T-helper 17 cell (primary cell): Measurements from ENCODE around the gene GOLGA6A. TPM values are rescaled to one million over a fixed set of nuclear protein-coding genes. Genes with fewer than 3 reads are reported as not detected.

ENCODE experiments used
- ATAC-seq: fragments of 150-1000 bp; cut with Tn5 transposase; 2 replicates; pipeline ENCODE4 v1.10.0; 2021; ENCODE audit warnings: mild to moderate bottlenecking, moderate library complexity
- DNase-seq, 3 donors: peaks; one replicate each; pipeline versions ENCODE4 v3.0.0 to v3.0.0-alpha.2; 2020 to 2021
- H3K9me3 ChIP-seq: one replicate; pipeline ENCODE4 v1.7.0; 2013; ENCODE audit warnings: low read length, mild to moderate bottlenecking; ENCODE audit not compliant: control insufficient read depth, poor library complexity, severe bottlenecking
- H3K27ac Mint-ChIP-seq: one replicate; pipeline ENCODE4 v1.8.0; 2022; ENCODE audit warnings: mild to moderate bottlenecking, moderate library complexity, mixed read lengths
- H3K27me3 Mint-ChIP-seq: one replicate; pipeline ENCODE4 v1.8.0; 2022; ENCODE audit warnings: mixed read lengths
- H3K36me3 Mint-ChIP-seq: one replicate; pipeline ENCODE4 v1.8.0; 2022; ENCODE audit warnings: low read depth, mixed read lengths
- H3K4me1 Mint-ChIP-seq: one replicate; pipeline ENCODE4 v1.8.0; 2022; ENCODE audit warnings: mild to moderate bottlenecking, mixed read lengths
- H3K4me3 Mint-ChIP-seq: one replicate; pipeline ENCODE4 v1.8.0; 2022; ENCODE audit warnings: mild to moderate bottlenecking, moderate library complexity, mixed read lengths
- total RNA-seq, 4 donors: library from RNA in 2 of 4; stranded (reverse) in 2 of 4; gene quantifications; one replicate each; pipeline ENCODE4 v1.2.3 and lab custom pipeline; 2022 to 2026

GOLGA6A gene
- total RNA-seq, 2 donors from 2014 or later: 1.0 TPM; not detected in 1

- no peak overlapping the region for H3K27ac Mint-ChIP-seq
- no peaks in the 10 kb centered on the region for H3K9me3 ChIP-seq
- H3K4me1 Mint-ChIP-seq: peaks cover 4% of the 10 kb centered on the region
- peaks cover 1% of the 10 kb centered on the region for H3K36me3 Mint-ChIP-seq
- DNase-seq (no peak), ATAC-seq (no peak)
- no peaks in the 10 kb centered on the region for H3K27me3 Mint-ChIP-seq
- no peak overlapping the region for H3K4me3 Mint-ChIP-seq
These were observed 39.5 kb downstream of the GOLGA6A start for GRCh38 chr15:74042603-74043424.

- no peaks in the 10 kb centered on the region for H3K27me3 Mint-ChIP-seq
- no peaks in the 10 kb centered on the region for H3K9me3 ChIP-seq
- no peak for ATAC-seq
- DNase-seq: no peak
- H3K4me3 Mint-ChIP-seq: no peak overlapping the region
- H3K4me1 Mint-ChIP-seq: peaks cover 6% of the 10 kb centered on the region
- no peak overlapping the region for H3K27ac Mint-ChIP-seq
- peaks cover 6% of the 10 kb centered on the region for H3K36me3 Mint-ChIP-seq
These were observed 40.4 kb downstream of the GOLGA6A start for GRCh38 chr15:74041777-74042435.

- peaks cover 7% of the 10 kb centered on the region for H3K36me3 Mint-ChIP-seq
- ATAC-seq: no peak
These were observed 41.0 kb downstream of the GOLGA6A start for GRCh38 chr15:74041311-74041756.

GRCh38 chr15:74040109-74040850, 42.1 kb downstream of the GOLGA6A start:
- Mint-ChIP-seq H3K27me3 (no peaks in the 10 kb centered on the region), H3K36me3 (peaks cover 9% of the 10 kb centered on the region), H3K27ac (peak overlapping the region; percentile 19), H3K4me3 (no peak overlapping the region), H3K4me1 (peaks cover 6% of the 10 kb centered on the region)
- no peak for ATAC-seq
- DNase-seq: no peak
- no peaks in the 10 kb centered on the region for H3K9me3 ChIP-seq

More at GRCh38 chr15:74041311-74041756, 41.0 kb downstream of the GOLGA6A start:
- no peak for DNase-seq
- Mint-ChIP-seq H3K27me3 (no peaks in the 10 kb centered on the region), H3K27ac (no peak overlapping the region), H3K4me1 (peaks cover 6% of the 10 kb centered on the region), H3K4me3 (no peak overlapping the region)
- H3K9me3 ChIP-seq: no peaks in the 10 kb centered on the region

GRCh38 chr15:74039656-74040010, 42.7 kb downstream of the GOLGA6A start:
- ATAC-seq (no peak), DNase-seq (no peak)
- peaks cover 9% of the 10 kb centered on the region for H3K36me3 Mint-ChIP-seq
- no peaks in the 10 kb centered on the region for H3K9me3 ChIP-seq
- H3K4me3 Mint-ChIP-seq: no peak overlapping the region
- H3K27ac Mint-ChIP-seq: no peak overlapping the region
- H3K4me1 Mint-ChIP-seq: peaks cover 6% of the 10 kb centered on the region
- no peaks in the 10 kb centered on the region for H3K27me3 Mint-ChIP-seq

- Mint-ChIP-seq H3K4me3 (no peak overlapping the region), H3K4me1 (peaks cover 6% of the 10 kb centered on the region), H3K27me3 (no peaks in the 10 kb centered on the region), H3K27ac (no peak overlapping the region), H3K36me3 (peaks cover 11% of the 10 kb centered on the region)
- H3K9me3 ChIP-seq: no peaks in the 10 kb centered on the region
- DNase-seq (no peak), ATAC-seq (no peak)
These were observed 43.4 kb downstream of the GOLGA6A start for GRCh38 chr15:74038707-74039655.

- no peaks in the 10 kb centered on the region for H3K9me3 ChIP-seq
- DNase-seq (no peak), ATAC-seq (no peak)
- Mint-ChIP-seq H3K27ac (peak overlapping the region; percentile 84), H3K4me3 (no peak overlapping the region), H3K4me1 (peaks cover 6% of the 10 kb centered on the region), H3K27me3 (no peaks in the 10 kb centered on the region), H3K36me3 (peaks cover 11% of the 10 kb centered on the region)
These were observed 44.9 kb downstream of the GOLGA6A start for GRCh38 chr15:74037171-74038117.

GRCh38 chr15:74036271-74037170, 45.8 kb downstream of the GOLGA6A start:
- no peaks in the 10 kb centered on the region for H3K9me3 ChIP-seq
- Mint-ChIP-seq H3K27me3 (no peaks in the 10 kb centered on the region), H3K36me3 (peaks cover 11% of the 10 kb centered on the region), H3K27ac (peak overlapping the region; percentile 84), H3K4me1 (peaks cover 8% of the 10 kb centered on the region), H3K4me3 (no peak overlapping the region)
- ATAC-seq: no peak
- DNase-seq: no peak

GRCh38 chr15:74035121-74036017, 47.0 kb downstream of the GOLGA6A start:
- DNase-seq: no peak
- H3K4me3 Mint-ChIP-seq: no peak overlapping the region

GRCh38 chr15:74034206-74034755, 48.1 kb downstream of the GOLGA6A start:
- H3K36me3 Mint-ChIP-seq: peaks cover 11% of the 10 kb centered on the region
- no peak for ATAC-seq
- no peak overlapping the region for H3K4me3 Mint-ChIP-seq
- no peak overlapping the region for H3K27ac Mint-ChIP-seq
- H3K27me3 Mint-ChIP-seq: no peaks in the 10 kb centered on the region
- H3K4me1 Mint-ChIP-seq: peaks cover 6% of the 10 kb centered on the region
- DNase-seq: no peak
- H3K9me3 ChIP-seq: no peaks in the 10 kb centered on the region

More at GRCh38 chr15:74035121-74036017, 47.0 kb downstream of the GOLGA6A start:
- H3K9me3 ChIP-seq: no peaks in the 10 kb centered on the region
- no peaks in the 10 kb centered on the region for H3K27me3 Mint-ChIP-seq
- ATAC-seq: no peak
- peak overlapping the region; percentile 84 for H3K27ac Mint-ChIP-seq
- peaks cover 6% of the 10 kb centered on the region for H3K4me1 Mint-ChIP-seq
- H3K36me3 Mint-ChIP-seq: peaks cover 11% of the 10 kb centered on the region
